ENCODE measurements around the gene ADSL.

The ADSL gene

DNA sequence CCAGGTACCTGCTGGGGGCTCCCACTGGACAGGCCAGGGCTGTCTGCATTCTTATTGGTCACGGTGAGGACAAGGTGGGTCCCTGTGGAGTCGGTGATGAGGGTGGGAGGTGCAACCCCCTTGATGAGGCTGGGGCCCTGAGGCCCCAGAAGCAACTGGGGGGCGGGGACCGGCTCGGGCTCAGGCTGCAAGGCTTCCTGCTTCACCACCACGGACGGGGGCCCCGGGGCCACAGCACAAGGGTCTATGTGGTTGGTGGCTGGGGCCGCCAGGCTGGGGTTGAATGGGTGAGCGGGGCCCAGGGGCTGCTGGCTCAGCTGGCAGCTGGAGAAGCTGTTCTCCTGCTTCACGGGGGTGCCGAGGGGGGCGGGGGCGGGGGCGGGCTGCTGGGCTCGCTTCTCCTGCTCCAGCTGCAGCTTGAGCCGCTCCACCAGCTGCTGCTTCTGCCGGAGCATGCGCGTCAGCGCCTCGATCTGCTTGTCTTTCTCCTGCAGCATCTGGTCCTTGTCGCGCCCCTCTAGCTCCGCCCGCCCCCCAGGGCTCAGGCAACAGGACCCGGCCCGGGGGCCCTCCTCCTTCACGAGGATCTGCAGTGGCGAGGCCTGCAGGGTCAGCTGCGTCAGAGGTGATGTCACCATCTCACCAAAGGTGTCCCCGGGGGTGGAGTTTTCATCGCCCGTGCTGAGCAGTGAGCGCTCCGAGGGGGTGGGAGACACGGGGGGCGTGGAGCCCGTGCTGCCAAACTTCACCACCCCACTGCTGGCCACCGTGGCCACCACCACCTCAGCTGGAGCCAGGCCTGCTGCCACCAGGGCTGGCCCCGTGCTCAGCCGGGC is 72.3 kb downstream of the ADSL start:
- no peak for DNase-seq (ENCODE audit: low read depth, low spot score)

DNA sequence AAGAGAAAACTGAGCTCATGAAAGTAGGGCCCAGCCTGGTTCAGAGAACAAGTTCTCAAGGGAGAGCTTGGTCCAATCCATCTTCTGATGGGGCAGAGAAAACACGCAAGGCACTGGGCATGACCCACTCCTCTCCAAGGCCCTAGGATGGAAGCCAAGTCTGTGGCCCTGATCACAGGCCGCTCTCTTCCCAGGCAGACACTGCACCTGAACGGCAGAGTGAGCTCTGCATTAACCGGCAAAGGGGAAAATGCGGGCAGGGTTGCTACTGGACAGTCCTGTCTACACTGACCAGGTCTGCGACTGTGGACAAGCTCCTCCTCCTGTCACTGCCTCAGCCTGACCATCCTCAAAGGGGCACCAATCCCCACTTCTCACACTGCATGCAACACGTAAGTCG is 73.4 kb downstream of the ADSL start:
- no peak for DNase-seq (ENCODE audit: low read depth, low spot score)

DNA sequence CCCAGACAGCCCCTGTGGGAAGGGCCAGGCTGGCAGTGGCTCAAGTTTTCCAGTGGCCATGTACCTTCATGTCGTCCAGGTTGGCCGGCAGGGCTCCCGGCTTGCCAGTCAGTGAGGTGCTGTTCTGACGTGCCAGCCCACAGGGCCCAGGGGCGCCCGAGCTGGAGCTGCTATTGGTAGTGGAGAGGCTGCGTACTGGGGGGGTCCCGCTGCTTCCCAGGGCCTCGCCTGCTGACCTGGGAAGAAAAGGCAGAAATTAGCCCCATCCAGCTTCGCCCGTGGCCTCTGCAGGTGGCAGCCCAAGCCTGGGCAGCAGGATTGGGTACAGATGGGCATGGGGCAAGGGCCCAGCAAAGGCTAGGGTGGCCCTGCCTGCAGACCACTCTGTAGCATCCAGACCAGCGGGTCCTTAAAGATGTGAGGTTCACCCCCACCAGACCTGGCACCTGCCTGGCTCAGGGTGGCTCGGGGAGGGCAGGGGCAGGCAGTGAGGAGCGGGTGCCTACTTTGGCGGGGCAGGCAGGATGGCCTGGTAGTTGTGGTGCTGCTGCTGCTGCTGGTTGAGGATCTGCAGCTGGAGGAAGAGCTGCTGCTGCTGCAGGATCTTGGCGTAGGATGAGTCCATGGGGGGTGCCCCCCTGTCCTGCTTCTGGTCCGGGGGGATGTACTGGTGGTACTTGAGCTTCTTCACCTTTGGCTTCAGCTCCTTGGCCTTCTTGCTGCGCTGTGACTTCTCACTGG is 74.2 kb downstream of the ADSL start:
- DNase-seq (ENCODE audit: low read depth, low spot score): no peak

DNA sequence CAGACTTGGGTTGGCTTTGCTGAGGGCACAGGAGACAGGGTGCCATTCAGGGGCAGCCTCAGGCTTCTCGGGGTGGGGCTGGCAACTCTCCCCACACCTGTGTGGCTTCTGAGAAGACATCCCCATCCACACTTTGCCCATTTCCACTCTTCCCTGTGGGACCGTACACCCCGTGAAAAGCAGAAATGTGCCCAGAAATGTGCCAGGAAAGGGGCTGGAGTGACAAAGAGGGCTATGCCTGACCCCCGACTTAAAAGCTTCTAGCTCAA is 74.7 kb downstream of the ADSL start:
- no peak for DNase-seq (ENCODE audit: low read depth, low spot score)

DNA sequence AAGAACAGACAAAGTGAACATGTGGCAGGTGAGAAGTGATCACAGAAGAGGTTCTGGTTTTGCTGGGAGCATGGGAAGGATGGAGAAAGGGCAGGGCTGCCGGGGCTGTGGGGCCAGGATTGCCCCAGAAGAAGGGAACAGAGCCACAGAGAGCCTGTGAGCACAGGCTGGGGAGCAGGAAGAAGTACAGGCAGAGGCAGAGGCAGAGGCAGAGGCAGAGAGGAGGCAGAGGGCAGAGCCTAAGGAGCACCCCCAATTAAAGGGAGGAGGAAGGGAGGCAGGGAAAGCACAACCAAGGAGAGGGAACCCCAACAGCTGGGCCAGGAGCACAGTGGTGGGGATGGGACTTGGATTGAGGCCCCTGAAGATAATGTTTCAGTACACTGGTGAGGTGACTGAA is 75.6 kb downstream of the ADSL start:
- DNase-seq (ENCODE audit: low read depth, low spot score): no peak

DNA sequence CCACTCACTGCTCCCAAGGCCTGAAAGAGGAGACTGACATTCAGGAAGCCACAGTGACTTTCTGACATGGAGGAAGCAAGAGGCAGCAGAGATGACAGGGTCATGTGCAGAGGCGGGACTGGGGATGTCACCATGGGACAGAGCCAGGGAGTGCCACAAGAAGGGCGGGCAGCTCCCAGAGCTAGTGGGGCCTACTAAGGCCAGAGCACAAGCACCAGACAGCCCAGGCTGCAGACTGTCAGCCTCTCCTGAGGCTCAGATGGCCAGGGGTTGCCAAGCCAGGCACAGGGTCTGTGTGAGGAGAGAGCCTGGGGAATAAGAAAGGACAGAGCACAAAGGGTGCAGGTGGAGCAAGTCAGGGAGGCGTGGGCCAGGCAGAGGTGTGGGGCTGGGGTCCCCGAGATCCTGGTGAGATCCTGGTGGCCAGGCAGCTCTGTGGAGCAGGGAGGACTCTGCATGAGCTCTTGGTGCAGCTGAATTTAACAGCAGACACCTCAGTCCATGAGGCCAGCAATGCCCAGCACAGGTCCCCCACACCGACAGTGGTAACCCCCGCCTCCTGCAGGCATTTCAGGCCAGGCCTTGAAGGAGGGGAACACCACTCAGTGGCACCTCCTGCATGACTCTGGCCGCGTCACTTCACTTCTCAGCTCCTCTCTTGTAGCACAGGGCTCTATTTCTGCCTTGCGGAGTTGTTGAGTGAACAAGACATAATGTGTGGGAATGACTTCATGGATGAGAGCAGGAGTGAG is 76.4 kb downstream of the ADSL start:
- no peak for DNase-seq (ENCODE audit: low read depth, low spot score)

DNA sequence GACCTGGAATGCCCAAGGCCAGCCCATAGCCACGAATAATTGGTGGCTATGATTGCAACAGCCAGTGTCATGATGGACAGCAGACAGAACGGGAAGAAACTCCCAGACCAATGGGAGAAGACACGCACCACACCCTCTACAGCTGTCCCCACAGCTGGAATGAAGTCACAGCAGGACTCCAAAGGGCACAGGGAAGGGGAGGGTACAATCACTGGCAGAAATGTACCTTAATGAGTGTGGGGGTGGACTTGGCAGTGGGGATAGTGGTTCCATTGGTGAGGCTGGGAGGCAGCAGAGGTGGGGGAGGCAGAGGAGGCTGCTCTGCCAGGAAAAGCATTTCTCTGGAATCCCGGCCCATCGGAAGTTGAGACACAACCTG is 77.0 kb downstream of the ADSL start:
- no peak for DNase-seq (ENCODE audit: low read depth, low spot score)

DNA sequence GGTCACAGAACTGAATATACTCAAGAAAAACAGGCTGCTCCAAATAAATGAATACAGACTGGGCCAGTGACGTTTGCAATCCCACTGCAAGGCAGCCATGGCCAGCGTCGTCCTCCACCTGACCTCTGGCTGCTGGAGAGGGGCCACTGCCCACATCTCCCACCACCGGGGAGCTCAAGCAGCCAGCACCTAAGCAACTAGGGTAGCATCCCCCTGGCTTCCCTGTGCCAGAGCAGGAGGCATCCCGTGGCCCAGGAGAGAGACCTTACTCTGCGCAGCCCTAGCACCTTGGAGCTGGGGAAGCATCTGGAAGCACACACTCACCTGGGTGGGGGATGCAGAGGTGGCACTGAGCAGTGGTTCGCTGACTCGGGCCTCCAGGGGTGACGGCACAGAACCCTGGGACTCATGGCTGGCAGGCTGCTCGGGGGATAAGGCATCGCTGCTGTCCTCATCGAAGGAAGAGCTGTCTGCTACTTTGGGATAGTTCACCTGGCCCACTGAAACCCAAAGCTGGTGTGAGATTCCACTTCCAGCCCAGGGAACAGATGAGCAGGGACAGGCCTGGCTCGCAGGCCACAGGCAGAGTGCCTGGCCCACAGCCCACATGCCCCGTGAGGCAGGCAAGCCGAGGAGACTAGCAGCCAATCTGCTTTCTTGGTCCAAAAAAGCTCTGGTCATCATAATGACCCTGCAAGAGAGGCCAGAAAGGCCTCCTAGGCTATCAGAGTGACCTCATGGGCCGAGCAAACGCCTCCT is 77.8 kb downstream of the ADSL start:
- DNase-seq (ENCODE audit: low read depth, low spot score): no peak

DNA sequence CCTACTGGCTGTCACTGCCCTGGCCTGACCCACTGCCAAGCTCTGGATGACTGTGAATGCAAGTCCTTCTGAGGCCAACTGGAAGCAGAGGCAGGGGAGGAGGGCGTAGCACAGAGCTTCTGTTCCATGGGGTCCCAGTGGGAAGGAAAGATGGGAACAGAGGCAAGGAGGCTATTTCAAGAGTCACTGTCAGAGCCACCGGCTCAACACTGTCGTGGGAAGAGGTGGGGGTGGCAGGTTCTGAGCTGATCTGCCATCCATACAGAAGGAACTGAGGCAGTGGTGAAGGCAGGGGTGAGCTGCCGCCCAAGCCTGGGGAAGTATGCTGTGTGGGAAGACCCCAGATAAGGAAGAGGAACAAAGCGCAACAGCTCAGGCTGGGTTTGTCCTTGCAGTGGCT is 78.8 kb downstream of the ADSL start:
- DNase-seq (ENCODE audit: low read depth, low spot score): no peak

DNA sequence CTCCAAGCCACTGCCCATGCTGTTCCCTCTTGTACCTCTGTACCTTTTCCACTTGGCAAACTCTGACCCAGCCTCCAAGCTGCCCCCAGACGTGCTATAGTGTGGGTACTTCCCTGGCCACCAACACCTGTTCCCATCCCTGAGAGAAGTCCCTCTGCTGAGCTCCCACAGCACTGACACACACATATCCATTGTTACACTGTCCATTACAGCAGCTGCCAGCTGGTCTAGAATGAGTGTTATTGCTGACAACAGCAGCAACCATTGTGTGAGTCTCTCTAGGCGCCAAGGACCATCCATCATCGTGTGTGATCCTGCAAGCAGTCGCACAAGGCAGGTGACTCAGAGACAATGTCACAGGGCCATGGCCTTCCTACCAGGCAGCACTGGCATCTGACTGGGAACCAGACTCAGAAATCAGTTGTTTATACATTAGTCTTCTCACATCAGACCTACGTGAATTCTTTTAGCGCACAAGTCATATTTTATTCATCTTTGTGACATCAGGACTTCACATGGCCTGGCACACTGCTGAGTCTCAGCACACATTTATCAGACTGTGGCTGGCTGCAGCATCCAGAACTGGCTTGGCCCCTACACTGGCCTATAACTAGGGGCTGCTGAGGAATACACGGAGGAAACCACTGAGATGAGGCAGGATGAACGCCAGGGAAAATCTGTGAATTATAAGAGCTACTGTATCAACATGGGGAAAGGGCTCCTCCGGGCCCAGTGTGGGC is 80.5 kb downstream of the ADSL start:
- DNase-seq (ENCODE audit: low read depth, low spot score): no peak

DNA sequence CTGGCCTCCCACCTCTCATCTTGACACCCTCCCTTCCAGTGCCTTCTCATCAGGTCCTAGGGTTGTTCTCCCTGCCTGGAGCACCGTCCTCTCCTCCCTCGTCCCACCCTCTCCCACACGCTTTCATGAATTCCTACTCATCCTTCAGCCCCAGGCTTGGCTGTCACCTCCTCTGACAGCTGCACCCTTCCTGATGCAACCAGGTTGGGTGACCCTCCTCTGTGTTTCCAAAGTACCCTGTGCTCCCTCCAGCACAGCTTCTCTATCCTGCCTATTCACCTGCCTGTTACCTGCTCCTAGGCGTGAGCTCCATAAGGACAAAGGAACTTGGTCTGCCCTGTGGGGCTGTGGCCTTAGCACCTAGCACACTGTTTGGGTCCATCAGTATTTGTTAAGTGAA is 82.5 kb downstream of the ADSL start:
- DNase-seq (ENCODE audit: low read depth, low spot score): no peak

DNA sequence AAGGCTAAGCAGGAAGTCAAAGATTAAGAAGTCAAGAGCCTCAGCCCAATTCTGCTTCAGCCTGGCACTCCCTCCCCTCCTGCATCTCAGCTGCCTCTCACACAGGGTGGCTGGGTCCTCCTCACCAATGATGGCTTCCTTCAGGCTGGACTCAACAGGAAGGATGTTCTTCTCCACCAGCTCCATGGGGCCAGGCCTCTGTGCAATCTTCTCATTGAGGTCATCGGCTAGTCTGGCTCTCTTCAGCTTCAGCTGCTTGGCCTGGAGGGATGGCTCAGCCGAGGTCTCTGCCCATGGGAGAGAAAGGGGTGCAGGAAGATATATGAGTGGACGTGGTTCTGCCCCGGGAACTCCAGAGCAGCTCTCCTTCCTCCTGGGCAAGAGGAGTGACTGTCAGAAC is 83.2 kb downstream of the ADSL start:
- no peak for DNase-seq (ENCODE audit: low read depth, low spot score)

DNA sequence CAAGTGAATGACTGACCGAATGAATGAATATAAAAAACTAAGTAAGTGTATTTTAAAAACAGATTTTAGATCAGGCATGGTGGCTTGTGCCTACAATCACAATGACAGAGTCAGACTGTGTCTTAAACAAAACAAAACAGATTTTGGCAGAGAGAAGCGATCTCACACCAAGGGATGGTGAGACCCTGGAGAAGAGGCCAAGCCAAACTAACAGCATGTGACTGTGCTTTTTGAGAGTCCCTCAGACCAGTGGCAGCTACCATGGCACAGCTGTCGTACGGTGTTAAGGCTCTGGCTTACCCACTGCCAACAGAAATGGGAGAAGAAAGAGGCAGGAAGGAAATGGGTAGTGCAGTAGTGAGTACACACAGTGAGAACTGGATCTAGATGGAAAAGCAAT is 84.7 kb downstream of the ADSL start:
- DNase-seq (ENCODE audit: low read depth, low spot score): no peak

DNA sequence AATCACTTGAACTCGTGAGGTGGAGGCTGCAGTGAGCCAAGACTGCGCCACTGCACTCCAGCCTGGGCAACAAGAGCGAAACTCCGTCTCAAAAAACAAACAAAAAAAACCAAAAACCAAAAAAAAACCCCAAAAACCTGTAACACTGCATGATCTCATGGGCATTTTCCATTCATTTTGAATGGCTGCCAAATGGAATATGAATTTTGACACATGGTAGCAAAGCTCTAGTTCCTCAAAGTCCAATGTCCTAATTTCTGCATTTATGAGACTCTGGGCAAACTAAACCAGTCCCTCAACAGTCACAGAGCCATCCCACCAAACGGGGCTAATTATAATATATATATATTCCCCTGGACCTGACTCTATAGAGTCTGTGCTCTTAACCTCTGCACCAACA is 85.9 kb downstream of the ADSL start:
- no peak for DNase-seq (ENCODE audit: low read depth, low spot score)

DNA sequence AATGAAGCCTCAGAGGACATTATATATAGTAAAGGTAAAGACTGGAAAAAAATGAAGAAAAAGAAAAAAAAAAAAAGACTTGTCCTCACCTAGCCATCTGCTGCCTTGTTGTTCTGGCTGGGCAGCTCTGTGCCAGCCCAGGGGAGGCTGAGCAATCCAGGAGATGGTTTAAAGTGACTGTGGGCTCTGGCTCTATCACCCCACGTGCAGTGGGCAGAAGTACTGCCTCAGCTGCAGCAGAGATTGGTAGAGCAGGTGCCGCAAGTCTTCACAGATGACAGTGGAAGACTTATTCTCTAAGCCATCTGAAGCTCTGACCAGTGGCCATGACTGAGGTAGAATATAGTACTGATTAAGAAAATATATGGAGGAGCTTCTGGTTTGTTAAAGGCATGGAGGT is 86.3 kb downstream of the ADSL start:
- DNase-seq (ENCODE audit: low read depth, low spot score): no peak

DNA sequence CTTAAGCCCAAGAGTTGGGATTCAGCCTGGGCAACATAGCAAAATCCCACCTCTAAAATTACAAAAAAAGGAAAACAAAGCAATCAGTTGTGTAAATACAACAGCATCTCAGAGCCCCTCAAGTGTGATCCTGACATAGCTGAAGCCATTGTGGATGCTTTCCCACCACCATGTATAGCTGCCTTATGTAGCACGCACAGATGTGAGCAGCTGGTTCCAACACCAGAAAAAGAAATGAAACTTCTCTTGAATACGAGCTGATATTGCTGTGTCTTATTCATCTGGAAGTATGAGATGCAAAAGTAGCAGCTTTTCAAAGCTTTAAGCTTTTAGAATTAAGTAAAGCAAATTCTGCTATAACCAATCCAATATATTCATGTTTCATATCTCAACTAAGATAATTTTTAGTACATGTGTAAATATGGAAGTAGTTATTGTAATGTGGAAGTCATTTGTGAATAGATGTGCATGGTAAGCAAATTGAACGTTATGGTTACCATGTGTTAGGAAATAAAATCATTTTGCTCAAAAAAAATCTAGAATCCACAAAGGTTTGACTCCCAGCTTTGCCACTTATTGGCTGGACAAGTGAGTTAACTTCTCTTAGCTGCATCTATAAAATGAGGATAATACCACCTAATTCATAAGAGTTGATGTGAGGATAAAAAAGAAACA is 87.3 kb downstream of the ADSL start:
- DNase-seq (ENCODE audit: low read depth, low spot score): no peak

DNA sequence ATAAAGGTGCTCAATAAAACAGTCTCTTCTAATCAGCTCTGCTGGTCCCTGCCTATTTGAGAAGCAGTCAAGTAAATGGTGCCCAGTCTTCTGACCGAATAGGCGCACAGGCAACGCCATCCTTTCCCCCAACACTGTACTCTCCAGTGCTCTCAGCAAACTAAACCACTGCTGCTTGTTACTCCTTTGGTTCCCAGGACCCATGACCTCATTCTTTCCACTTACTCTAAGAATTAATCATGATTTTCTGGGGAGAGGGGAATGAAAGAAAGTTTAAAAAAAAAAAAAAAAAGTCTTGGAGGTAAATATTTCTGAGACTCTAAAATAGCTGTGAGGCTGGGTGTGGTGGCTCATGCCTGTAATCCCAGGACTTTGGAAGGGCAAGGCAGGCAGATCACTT is 87.8 kb downstream of the ADSL start:
- no peak for DNase-seq (ENCODE audit: low read depth, low spot score)

DNA sequence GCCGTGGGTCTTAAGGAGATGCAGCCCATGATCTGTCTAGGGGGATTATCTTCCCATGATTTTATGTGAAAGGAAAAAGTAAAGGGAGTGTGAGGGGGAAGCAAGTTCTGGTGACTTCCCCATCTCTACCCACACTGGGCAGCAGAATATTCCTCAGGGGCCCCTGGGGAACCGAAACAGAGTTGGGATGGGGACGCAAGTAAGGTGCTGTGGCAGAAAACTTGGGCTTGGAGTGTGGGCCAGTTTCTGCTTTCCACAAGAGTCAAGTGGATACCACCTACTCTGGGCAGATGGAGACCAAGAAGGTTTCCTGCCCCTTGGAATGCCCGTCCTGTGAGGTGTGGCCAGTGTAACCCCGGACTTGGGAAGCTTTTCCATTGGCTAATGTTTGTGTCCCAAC is 88.4 kb downstream of the ADSL start:
- DNase-seq (ENCODE audit: low read depth, low spot score): no peak

DNA sequence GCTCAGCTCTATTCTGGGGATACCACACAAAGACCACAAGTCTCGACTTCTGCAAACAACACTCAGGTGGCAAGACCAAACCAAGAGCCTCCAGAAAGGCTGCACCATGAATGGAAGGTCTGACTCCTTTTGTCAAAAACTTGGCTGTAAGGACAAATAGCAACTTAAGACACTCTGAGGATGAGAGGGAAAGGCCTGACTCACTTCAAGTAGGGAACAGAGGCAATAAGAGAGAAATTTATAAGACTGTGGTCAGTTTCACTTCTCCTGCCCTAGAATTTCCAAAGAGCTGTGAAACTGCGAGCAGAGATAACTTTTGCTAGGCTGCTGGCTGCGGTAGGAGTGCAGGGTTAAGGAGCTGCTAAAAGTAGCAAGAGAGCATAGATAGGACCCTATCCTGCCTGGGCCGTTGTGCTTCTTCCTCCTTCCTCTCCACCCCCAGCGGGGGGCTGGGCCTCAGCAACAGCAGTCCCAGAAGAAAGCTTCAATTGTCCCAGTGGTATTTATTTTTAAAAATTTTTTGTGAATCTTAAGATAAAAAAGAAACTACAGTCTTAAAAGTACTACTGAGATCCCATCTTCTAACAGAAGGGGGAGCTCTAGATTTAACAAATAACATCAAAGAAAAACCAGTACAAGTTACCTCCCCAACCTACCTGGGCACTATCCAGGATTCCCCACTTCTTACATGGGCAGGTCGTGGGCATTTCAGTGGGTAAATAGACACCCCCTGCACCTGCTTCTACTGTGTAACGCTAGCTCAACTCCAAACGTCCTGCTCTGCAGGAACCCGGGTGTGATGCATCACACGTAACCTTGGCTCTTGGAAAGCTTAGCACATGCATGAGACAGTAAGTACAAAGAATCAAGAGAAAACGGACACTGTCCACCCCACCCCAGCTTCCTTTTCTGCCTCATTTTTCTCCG is 90.5 kb downstream of the ADSL start:
- no peak for DNase-seq (ENCODE audit: low read depth, low spot score)

Data from activated CD4-positive, CD25-positive, alpha-beta regulatory T cell treated with anti-CD3 and anti-CD28 coated beads, Interleukin-2, amount 50 U/mL, for 16 hours (primary cell).